Measurements from ENCODE around the gene GPS2. TPM values are rescaled to one million over a fixed set of nuclear protein-coding genes. Genes with fewer than 3 reads are reported as not detected.

GPS2 gene
- total and polyA plus RNA-seq, 2 donors (not counting 1 experiment from before 2014, with no cell fraction given): 137 to 225 TPM

DNA sequence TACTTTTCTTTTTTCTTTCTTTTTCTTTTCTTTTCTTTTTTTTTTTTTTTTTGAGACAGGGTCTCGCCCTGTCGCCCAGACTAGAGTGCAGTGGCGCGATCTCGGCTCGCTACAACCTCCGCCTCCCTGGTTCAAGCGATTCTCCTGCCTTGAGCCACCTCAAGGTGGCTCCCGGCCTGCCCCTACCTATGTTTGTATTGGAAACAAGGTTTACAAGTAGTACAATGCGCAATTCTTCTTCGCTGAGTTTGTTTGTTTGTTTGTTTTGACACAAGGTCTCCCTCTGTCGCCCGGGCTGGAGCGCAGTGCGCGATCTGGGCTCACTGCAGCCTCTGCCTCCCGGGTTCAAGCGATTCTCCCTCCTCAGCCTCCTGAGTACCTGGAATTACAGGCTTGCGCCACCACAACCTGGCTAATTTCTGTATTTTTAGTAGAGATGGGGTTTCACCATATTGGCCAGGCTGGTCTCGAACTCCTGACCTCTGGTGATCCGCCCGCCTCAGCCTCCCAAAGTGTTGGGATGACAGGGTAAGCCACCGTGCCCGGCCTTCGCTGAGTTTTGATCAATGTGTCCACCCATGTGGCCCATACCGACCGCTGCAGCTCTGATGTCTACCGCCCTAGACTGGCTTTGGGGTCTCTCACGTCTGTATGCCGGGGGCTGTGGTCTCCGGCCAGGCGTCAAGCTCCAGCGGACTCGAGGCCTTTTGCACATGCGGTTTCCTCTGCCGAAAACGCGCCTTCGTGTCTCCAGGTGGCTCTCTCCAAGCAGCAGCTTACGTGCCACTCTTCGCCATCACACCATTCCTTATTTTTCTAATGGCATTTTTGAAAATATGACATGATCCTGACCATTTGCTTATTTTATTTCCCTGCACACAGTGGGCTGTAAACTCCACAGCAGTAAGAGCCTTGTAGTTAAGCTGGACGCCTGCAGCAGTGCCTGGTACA is 19.7 kb downstream of the GPS2 start:
- CTCF ChIA-PET: interaction anchor here (0.7 to 4.7 kb wide), 32 partner anchors 10 to 645 kb away, joined by 3 to 115 read pairs (median 5); partner anchors contain the start of genes ACADVL, ACAP1, CTDNEP1 and DLG4
- Histone ChIP-seq H3K9me3 (ENCODE audit: control extremely low read depth in 1 of 3, control insufficient read depth in 2 of 3, insufficient read depth in 1 of 3, low read length in 2 of 3) (peaks cover 0 to 7% (median 0%) of the 10 kb centered on the region in 3 donors), H3K27ac (ENCODE audit: low read length in 2 of 2) (no peak overlapping the region), H3K36me3 (replicated peaks in 1 of 2; ENCODE audit: control extremely low read depth in 1 of 2, control insufficient read depth in 1 of 2, extremely low read depth in 1 of 2, insufficient read depth in 2 of 2, low read length in 1 of 2) (no peaks in the 10 kb centered on the region), H4K20me1 (ENCODE audit: control insufficient read depth, insufficient read depth, low read length, poor library complexity, severe bottlenecking) (no peaks in the 10 kb centered on the region), H3K79me2 (ENCODE audit: control insufficient read depth, insufficient read depth, low read length) (no peaks in the 10 kb centered on the region), H3K4me3 (ENCODE audit: control extremely low read depth in 1 of 5, extremely low read depth in 1 of 5, insufficient read depth in 1 of 5, low read depth in 2 of 5, low read length in 4 of 5) (peak overlapping the region in 3 of 5 experiments; percentile 41 to 54 (median 43)), H2AFZ (ENCODE audit: insufficient read depth, low read depth, low read length, poor library complexity, severe bottlenecking) (peak overlapping the region; percentile 32), H3K27me3 (replicated peaks in 1 of 4; ENCODE audit: control extremely low read depth in 1 of 4, control insufficient read depth in 3 of 4, insufficient read depth in 4 of 4, low read length in 3 of 4) (peaks cover 0 to 53% (median 14%) of the 10 kb centered on the region in 4 experiments), H3K9ac (ENCODE audit: low read length) (peak overlapping the region; percentile 58), H3K4me1 (ENCODE audit: control insufficient read depth in 2 of 2, insufficient read depth in 2 of 2, low read length in 2 of 2) (peaks cover 28 to 30% of the 10 kb centered on the region in 2 donors), H3K4me2 (replicated peaks; ENCODE audit: low read depth, low read length, poor library complexity, severe bottlenecking) (peak overlapping the region; percentile 92)
- Mint-ChIP-seq H3K27me3 (peaks cover 35% of the 10 kb centered on the region), H3K9me3 (ENCODE audit: insufficient read depth) (no peaks in the 10 kb centered on the region), H3K4me3 (peak overlapping the region; percentile 83), H3K27ac (no peak overlapping the region), H3K4me1 (peaks cover 22% of the 10 kb centered on the region)
- ATAC-seq (ENCODE audit: low read depth) (no peak), DNase-seq (peak; percentile 43)
- TF ChIP-seq, protein P1, sequence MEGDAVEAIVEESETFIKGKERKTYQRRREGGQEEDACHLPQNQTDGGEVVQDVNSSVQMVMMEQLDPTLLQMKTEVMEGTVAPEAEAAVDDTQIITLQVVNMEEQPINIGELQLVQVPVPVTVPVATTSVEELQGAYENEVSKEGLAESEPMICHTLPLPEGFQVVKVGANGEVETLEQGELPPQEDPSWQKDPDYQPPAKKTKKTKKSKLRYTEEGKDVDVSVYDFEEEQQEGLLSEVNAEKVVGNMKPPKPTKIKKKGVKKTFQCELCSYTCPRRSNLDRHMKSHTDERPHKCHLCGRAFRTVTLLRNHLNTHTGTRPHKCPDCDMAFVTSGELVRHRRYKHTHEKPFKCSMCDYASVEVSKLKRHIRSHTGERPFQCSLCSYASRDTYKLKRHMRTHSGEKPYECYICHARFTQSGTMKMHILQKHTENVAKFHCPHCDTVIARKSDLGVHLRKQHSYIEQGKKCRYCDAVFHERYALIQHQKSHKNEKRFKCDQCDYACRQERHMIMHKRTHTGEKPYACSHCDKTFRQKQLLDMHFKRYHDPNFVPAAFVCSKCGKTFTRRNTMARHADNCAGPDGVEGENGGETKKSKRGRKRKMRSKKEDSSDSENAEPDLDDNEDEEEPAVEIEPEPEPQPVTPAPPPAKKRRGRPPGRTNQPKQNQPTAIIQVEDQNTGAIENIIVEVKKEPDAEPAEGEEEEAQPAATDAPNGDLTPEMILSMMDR (IDR thresholded peaks at IDR 0.05): no peak
- TF ChIP-seq EZH2 (IDR thresholded peaks at IDR 0.05; ENCODE audit: borderline replicate concordance, insufficient read depth, low read depth, low read length, poor library complexity, severe bottlenecking): no peak
- POLR2A ChIA-PET: interaction anchor here (0.6 to 1.8 kb wide), 5 partner anchors 13 to 257 kb away, joined by 3 to 7 read pairs (median 6); partner anchors contain the start of gene NEURL4
- WGBS (ENCODE audit: insufficient coverage): 55% methylated on average over 33 of the region's 42 CpGs
- intact Hi-C loops (cut with micrococcal nuclease): loop anchor here (1.0 to 10.0 kb wide), 4 partner anchors 15 to 243 kb away; no protein-coding TSS in a partner anchor
